Colon (tissue), 2 donors: ENCODE measurements around the gene NME9.

Experiments
- FAIRE-seq: peaks from 2 replicates; lab custom pipeline; 2012; peaks lifted over from hg19 to GRCh38; lab: Jason Lieb, UNC
- donor health status: control.
- donor health status: control.

NME9 gene

GRCh38 chr3:138334608-138335007, 5.0 kb upstream of the NME9 start:
- no peak for FAIRE-seq

- FAIRE-seq, result no peak
These were observed 2.9 kb upstream of the NME9 start for GRCh38 chr3:138332472-138333073.

- FAIRE-seq, result no peak
These were observed 1.7 kb upstream of the NME9 start for GRCh38 chr3:138331143-138331894.

- no peak for FAIRE-seq
These were observed 288 bp upstream of the NME9 start for GRCh38 chr3:138329984-138330293.

- FAIRE-seq, result no peak
These were observed 1.3 kb downstream of the NME9 start for GRCh38 chr3:138328341-138328740.

- no peak for FAIRE-seq
These were observed 1.8 kb downstream of the NME9 start for GRCh38 chr3:138327831-138328230.

- FAIRE-seq, result no peak
These were observed 2.6 kb downstream of the NME9 start for GRCh38 chr3:138326866-138327595.

- FAIRE-seq, result no peak
These were observed 3.7 kb downstream of the NME9 start for GRCh38 chr3:138325990-138326389.

- FAIRE-seq, result no peak
These were observed 5.7 kb downstream of the NME9 start for GRCh38 chr3:138323971-138324370.

GRCh38 chr3:138317687-138318086, 12.0 kb downstream of the NME9 start:
- FAIRE-seq, result no peak

- no peak for FAIRE-seq
These were observed 14.9 kb downstream of the NME9 start for GRCh38 chr3:138314751-138315150.

- no peak for FAIRE-seq
These were observed 19.2 kb downstream of the NME9 start for GRCh38 chr3:138310494-138310893.

- FAIRE-seq, result no peak
These were observed 20.9 kb downstream of the NME9 start for GRCh38 chr3:138308783-138309182.

GRCh38 chr3:138307899-138308298, 21.8 kb downstream of the NME9 start:
- FAIRE-seq, result no peak

- no peak for FAIRE-seq
These were observed 26.2 kb downstream of the NME9 start for GRCh38 chr3:138303474-138303873.

- no peak for FAIRE-seq
These were observed 29.0 kb downstream of the NME9 start for GRCh38 chr3:138300647-138301046.

- no peak for FAIRE-seq
These were observed 31.8 kb downstream of the NME9 start for GRCh38 chr3:138297876-138298275.

GRCh38 chr3:138297059-138297607, 32.5 kb downstream of the NME9 start:
- no peak for FAIRE-seq

- FAIRE-seq, result no peak
These were observed 33.0 kb downstream of the NME9 start for GRCh38 chr3:138296639-138297038.

- FAIRE-seq, result no peak
These were observed 40.0 kb downstream of the NME9 start for GRCh38 chr3:138289701-138290100.

- no peak for FAIRE-seq
These were observed 40.4 kb downstream of the NME9 start for GRCh38 chr3:138289260-138289659.

GRCh38 chr3:138284957-138285477, 44.6 kb downstream of the NME9 start:
- no peak for FAIRE-seq

- no peak for FAIRE-seq
These were observed 45.6 kb downstream of the NME9 start for GRCh38 chr3:138284079-138284478.
